Measurements from ENCODE around the gene M6PR.
A peak's percentile ranks its signal among the peaks of the same experiment; 100 is the strongest.

The M6PR gene

GRCh38 chr12:8948701-8949341 is 624 bp downstream of the M6PR start:
- DNase-seq (ENCODE audit: low spot score) (no peak), ATAC-seq (ENCODE audit: low read depth) (no peak)
- no peaks in the 10 kb centered on the region for H3K9me3 ChIP-seq (ENCODE audit: severe bottlenecking)
- H3K4me1 ChIP-seq (ENCODE audit: insufficient read depth, poor library complexity, severe bottlenecking), result peaks cover 3% of the 10 kb centered on the region
- H3K27ac ChIP-seq (ENCODE audit: poor library complexity, severe bottlenecking), result peak overlapping the region; percentile 65
- no peaks in the 10 kb centered on the region for H3K27me3 ChIP-seq (ENCODE audit: insufficient read depth, poor library complexity, severe bottlenecking)
- TF ChIP-seq CTCF (IDR thresholded peaks at IDR 0.05; ENCODE audit: poor library complexity, severe bottlenecking), result no peak
- peaks cover 22% of the 10 kb centered on the region for H3K36me3 ChIP-seq (ENCODE audit: low read depth)
- H3K4me3 ChIP-seq (ENCODE audit: severe bottlenecking), result peak overlapping the region; percentile 79

GRCh38 chr12:8947737-8948136 is 1.7 kb downstream of the M6PR start:
- no peak for TF ChIP-seq CTCF (IDR thresholded peaks at IDR 0.05; ENCODE audit: poor library complexity, severe bottlenecking)
- DNase-seq (ENCODE audit: low spot score) (no peak), ATAC-seq (ENCODE audit: low read depth) (no peak)
- no peak overlapping the region for H3K27ac ChIP-seq (ENCODE audit: poor library complexity, severe bottlenecking)
- peaks cover 30% of the 10 kb centered on the region for H3K36me3 ChIP-seq (ENCODE audit: low read depth)
- H3K9me3 ChIP-seq (ENCODE audit: severe bottlenecking), result no peaks in the 10 kb centered on the region
- H3K4me3 ChIP-seq (ENCODE audit: severe bottlenecking), result no peak overlapping the region
- no peaks in the 10 kb centered on the region for H3K27me3 ChIP-seq (ENCODE audit: insufficient read depth, poor library complexity, severe bottlenecking)
- peaks cover 3% of the 10 kb centered on the region for H3K4me1 ChIP-seq (ENCODE audit: insufficient read depth, poor library complexity, severe bottlenecking)

DNA sequence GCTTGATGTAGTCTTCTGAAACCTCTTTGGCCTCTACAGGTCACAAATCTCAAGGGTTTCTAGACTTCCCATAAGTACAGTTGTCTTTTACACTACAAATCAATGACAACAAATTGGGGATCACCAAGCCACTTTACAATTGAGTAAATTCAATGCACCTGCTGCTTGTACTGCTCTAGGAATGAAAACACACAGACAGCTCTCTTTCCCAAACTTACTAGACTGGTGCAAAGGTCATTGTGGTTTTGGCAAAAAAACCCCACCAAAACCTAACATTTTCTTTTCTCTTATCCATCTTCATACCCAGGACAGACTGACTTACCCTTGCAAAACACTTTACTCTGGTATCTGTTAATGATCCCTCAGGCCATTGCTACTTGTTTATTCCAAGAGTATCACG is 2.7 kb downstream of the M6PR start:
- peaks cover 3% of the 10 kb centered on the region for H3K4me1 ChIP-seq (ENCODE audit: insufficient read depth, poor library complexity, severe bottlenecking)

GRCh38 chr12:8943565-8944186 is 5.8 kb downstream of the M6PR start:
- H3K27ac ChIP-seq (ENCODE audit: poor library complexity, severe bottlenecking), result no peak overlapping the region
- H3K27me3 ChIP-seq (ENCODE audit: insufficient read depth, poor library complexity, severe bottlenecking), result no peaks in the 10 kb centered on the region
- ATAC-seq (ENCODE audit: low read depth), result no peak
- H3K4me1 ChIP-seq (ENCODE audit: insufficient read depth, poor library complexity, severe bottlenecking), result peaks cover 3% of the 10 kb centered on the region
- no peaks in the 10 kb centered on the region for H3K9me3 ChIP-seq (ENCODE audit: severe bottlenecking)
- no peak for DNase-seq (ENCODE audit: low spot score)
- no peak for TF ChIP-seq CTCF (IDR thresholded peaks at IDR 0.05; ENCODE audit: poor library complexity, severe bottlenecking)
- peaks cover 37% of the 10 kb centered on the region for H3K36me3 ChIP-seq (ENCODE audit: low read depth)
- H3K4me3 ChIP-seq (ENCODE audit: severe bottlenecking), result no peak overlapping the region

More for the DNA sequence above, 2.7 kb downstream of the M6PR start:
- TF ChIP-seq CTCF (IDR thresholded peaks at IDR 0.05; ENCODE audit: poor library complexity, severe bottlenecking), result no peak
- DNase-seq (ENCODE audit: low spot score), result no peak
- H3K4me3 ChIP-seq (ENCODE audit: severe bottlenecking), result no peak overlapping the region
- H3K9me3 ChIP-seq (ENCODE audit: severe bottlenecking), result no peaks in the 10 kb centered on the region
- H3K36me3 ChIP-seq (ENCODE audit: low read depth), result peaks cover 35% of the 10 kb centered on the region
- ATAC-seq (ENCODE audit: low read depth), result no peak
- no peaks in the 10 kb centered on the region for H3K27me3 ChIP-seq (ENCODE audit: insufficient read depth, poor library complexity, severe bottlenecking)
- no peak overlapping the region for H3K27ac ChIP-seq (ENCODE audit: poor library complexity, severe bottlenecking)

Data from RWPE2 (cell line).